GM18907 (cell line): ENCODE data around the gene PIP5K1B.

Experiments used
- ATAC-seq: cut with Tn5 transposase; IDR thresholded peaks from one replicate; pipeline ENCODE4 v1.9.1; 2021; ENCODE audit warnings: mild to moderate bottlenecking, moderate library complexity; ENCODE audit not compliant: unreplicated experiment

The PIP5K1B gene

DNA sequence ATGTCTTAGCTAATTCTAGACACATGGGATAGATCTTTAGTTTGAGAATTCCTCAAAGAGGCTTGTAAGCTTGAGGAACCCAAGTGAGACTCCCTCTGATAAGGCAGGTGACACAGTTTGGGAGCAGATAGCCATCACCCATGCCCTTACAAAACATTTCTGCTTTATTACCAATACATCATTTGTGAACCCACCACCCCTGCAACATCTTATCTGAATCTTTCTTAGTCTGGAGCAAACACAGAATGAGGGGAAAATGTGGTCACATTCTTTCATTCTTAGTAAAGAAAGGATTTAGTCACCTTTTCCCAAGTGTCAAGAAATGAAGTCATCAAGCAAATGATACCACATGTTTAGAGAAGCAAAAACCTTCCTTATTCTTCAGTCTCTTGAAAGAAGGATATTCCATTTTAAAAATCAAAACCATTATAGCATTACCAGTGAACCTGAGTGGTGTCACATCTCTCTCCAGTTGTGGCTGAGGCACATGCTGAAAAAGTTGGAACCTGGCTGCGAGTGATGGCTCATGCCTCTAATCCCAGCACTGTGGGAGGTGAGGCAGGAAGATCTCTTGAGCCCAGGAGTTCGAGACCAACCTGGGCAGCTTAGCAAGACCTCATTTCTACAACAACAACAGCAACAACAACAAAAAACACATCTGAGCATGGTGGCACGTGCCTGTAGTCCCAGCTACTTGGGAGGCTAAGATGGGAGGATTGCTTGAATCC lies 243.0 kb downstream of the PIP5K1B start:
- ATAC-seq = no peak

DNA sequence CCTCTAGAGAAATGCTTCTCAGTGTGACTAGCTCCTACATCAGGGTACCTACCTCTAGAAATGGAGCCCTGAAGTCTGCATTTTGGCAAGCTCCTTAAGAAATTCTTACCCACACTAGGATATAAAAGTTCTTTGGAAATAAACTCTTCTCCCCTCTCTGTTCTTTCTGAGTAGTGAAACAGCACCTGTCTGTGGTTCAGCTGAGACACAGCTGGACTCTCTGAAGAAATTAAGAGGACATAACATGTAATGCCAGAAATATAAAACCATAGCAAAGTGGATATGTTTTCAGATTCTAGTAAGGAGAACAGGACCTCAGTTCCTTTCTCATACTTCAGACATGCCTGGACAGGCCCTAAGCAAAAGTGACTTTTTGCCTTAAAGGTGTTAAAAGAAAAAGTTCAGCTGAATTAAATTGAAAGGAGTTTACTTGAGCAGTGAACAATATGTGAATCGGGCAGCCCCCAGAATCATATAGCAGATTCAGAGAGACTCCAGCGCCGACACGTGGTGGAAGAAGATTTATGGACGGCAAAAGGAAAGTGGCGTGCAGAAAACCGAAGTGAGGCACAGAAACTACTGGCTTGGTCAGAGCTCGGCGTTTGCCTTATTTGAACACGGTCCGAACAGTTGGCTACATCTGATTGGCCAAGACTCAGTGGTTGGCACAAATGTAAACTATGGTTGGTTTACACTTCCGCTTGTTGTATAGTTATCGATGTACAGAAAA lies 244.4 kb downstream of the PIP5K1B start:
- no peak for ATAC-seq

DNA sequence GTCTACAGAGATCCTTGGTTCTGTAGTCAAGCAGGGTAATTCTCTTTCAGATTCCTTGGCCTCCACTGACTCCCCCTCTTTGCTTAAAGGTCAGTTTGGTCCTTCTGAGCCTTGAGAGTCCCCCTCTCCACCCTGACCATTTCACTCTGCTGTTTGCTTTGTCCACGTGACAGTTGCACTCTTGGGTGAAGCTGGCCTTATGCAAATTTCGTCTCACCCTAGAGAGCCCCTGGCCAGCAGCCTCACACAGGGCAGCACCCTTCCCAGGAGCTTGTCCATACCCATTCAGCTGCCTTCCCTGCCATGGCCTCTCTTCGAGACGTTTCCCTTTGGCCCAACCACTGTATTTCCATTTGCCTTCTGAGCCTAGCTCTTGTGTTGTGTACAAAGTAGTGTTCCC lies 245.1 kb downstream of the PIP5K1B start:
- ATAC-seq = no peak

DNA sequence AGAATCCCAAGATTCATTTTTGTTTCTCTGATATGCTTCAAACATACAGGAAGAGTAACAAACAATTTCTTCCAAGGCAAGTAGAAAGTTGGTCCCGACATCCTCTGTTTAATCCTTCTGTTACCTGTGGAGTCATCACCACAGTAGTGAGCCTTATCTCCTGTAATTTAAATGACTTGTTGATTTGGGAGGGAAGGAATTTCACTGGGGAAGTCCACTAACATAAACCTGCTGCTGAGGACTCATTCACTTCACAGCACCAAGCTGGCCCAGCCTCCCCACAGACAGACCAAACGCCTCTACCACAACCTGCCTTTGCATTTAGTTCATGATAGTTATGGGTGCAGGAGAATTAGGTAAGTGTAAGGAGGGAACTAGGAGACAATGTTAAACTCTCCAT lies 245.6 kb downstream of the PIP5K1B start:
- ATAC-seq = no peak

DNA sequence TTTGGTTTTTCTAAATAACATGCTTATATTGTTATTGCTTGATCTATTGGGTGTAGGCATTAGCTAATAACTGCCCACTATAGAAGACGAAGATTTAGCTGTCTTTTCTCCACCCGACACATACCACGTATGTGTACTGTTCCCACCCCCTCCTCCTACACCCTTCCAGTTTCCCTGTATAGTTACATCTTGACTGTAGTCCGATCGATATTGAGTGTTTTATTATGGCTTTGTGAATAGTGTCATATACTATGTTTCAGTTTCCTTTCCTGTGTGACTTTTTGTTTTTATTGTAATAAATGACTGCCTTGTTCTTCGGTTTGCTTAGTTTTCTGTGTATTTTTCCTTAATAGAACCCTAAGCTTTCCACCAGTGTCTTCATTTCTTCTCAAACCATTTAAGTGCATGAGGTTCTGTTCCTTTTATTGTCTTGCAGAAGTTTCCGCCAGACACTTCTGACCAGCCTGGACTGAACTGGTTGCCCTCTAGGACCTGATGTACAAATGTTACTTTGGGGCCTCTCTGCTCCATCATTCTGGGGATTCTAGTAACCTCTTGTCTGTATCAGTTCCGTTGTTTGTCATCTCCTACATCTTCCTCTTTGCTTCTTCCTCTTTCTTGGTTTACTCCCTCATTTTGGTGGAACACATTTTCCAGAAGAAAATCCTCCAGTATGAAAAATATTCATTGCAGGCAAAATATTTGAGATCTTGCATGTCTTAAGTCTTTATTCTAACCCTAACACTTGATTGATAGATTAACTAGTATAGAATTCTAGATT lies 247.0 kb downstream of the PIP5K1B start:
- peak; percentile 78 for ATAC-seq

DNA sequence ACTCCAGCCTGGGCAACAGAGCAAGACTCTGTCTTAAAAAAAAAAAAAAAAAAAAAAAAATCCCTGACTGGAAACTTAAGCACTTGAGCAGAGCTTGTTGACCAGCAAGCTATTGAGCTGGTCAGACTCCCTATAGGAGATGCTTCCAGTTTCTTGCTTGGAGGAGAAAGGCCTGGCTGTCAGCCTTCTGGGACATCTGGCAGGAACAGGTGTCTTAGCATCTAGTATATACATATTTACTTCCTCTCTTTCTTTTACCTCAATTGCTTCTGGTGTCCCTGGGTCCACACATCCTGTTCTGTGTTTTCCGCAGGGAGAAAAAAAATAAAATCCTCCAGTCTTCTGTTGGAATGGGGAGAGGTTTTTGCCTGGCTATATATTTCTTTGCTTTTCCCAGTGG lies 248.7 kb downstream of the PIP5K1B start:
- ATAC-seq = no peak

DNA sequence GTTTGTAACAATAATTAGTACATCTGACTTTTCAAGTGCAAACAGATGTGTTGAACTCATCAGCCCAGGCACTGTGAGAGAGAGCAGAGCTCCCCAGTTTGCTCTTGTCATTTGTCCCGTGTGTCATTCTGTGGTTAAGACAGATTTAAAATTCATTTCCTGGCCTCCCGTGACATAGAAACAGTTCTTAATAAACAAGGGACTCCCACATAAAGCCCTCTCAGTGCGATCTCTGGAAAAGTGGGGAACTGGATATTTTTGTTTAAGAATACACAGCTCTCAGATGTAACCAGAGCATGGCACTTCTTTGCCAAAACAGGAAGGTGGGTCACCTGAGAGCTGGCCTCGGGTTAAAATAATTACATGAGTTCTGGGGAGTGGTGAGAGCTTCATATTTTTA lies 250.3 kb downstream of the PIP5K1B start:
- ATAC-seq = no peak

DNA sequence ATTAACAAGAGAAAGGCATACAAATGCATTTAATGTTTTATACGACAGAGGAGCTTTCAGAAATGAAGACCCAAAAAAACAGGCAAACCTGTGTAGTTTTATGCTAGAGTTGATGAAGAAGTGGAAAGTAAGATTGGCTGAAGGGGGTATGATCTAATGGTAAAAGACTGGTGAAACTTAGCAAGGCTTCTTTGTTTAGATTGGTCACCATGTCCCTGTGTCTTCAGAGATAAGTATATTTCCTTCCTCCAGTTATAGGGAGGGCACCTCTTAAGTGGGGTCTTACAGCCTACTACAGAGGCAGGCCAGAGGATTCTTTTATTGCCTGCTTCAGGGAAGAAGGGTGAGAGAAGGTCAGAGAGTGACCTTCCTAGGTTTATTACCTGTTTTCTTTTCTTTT lies 252.4 kb downstream of the PIP5K1B start:
- ATAC-seq = no peak

DNA sequence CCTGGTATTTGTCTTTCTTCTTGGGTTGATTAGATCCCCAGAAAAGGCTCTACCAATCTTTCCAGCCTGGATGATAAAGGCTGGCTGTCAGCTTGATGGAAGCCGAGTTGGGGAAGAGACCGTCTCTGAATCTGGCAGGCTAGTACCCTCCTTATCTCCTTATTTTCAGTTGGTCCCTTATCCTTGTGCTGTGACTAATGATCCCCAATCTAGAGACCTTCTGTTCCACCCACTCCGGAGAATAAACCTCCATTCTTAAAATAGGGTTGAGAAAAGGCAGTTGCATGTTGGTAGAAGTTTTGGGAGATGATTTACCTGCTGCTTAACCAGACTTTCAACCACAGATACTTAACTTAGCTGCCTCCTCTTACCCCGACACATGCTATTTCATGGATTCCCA lies 256.5 kb downstream of the PIP5K1B start:
- ATAC-seq = peak; percentile 68

DNA sequence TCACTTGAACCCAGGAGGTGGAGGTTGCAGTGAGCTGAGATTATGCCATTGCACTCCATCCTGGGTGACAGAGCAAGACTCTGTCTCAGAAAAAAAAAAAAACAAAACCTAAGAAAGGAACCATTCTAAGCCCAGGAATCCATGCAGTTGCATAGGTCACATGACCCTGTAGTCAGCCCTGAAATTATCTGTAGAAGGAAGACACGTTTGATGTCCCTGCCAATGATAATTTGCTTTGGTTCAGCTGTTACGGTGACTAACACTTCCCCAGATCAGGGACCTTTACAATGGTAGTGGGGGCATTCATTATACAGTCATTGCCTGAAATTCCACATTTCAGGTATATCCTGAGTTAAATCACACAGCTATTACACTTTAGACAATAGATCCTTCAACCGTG lies 258.4 kb downstream of the PIP5K1B start:
- ATAC-seq = no peak

DNA sequence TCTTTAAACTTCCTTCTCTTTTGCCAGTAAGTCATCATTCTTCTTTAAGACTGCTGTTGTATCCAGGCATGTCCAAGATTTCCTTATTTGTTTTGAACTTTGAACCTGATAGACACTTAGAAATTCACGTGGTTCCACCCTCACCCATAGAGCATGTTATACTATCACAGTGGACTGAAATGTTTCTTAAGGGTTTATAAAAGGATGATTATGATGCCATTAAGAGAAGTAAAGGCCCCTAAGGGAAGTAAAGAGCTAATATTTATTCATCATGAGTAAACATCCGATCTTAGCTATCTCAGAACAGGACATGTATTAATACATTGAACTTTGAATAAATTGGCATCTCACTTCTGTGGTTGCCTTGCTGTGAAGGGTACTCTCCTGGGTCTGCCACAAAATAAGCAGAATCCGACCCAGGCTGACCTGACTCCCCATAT lies 259.1 kb downstream of the PIP5K1B start:
- no peak for ATAC-seq

DNA sequence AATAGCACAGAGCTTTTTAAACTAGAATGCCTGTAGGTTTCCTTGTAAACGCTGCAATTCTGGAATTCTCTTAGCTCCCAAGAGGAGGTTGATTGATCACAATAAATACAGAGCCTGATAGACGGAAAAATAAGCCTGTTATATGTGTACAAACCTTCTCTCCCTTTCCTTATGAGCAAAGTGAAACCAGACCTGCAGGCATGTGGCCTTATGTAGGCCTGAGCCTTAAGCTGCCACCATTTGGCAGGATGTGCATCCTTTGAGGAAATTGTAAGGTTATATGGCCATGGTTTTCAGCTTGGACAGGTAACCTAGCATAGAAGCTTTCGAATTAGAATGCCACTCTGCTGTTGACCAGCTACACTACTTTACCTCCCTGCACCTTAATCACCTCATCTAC lies 259.7 kb downstream of the PIP5K1B start:
- no peak for ATAC-seq

DNA sequence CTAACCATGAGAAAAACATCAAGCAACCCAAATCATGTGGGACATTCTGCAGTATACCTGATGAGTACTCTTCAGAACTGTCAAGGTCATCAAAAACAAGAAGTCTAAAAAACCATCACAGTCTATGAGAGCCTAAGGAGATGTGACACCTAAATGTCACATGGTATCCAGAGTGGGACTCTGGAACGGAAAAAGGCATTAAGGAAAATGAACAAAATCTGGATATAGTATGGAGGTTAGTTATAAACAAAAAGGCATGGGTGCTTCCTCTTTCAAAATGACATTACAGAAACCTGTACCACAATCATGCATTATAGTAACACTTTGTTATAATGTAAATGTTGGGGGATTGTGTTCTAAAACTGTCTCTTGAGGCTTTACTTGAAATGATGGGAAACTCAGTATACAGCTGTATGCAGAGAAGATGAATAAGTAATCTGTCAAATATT lies 261.5 kb downstream of the PIP5K1B start:
- ATAC-seq = peak; percentile 79

DNA sequence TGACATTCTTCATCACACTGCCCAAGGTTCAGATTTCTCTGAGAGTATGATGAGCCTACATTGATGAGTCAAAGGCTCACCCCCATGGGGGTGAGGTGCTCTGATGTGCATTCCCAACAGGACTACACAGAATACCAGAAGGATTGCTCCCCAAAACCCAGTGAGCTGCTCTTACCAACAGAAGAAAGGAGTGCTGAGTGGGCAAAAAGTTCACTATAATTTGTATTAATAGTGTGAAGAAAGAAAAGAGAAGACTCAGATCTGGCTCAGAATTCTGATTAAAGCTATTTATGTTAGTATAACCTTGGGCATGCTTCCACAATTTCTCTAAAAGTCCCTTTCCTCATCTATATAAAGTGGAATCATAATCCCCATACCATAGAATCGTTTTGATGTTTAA lies 262.8 kb downstream of the PIP5K1B start:
- no peak for ATAC-seq

DNA sequence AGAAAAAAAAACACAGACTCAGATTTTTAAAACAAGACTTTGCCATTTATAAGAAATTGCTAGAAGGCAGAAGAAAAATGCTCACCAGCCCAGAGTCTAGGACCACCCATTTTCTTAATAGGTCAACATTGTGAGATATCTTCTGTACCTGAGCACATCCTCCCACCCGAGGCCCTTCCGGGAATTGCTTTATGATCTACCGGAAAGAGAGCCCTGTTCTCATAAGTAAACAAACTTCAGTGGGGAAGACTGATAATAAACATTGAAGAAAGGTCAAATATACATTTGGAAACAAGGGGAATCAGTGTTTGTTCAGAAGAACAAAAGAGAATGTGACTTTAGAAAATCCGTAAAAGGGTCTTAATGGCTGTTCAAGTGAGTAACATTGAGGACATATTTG lies 264.5 kb downstream of the PIP5K1B start:
- no peak for ATAC-seq

DNA sequence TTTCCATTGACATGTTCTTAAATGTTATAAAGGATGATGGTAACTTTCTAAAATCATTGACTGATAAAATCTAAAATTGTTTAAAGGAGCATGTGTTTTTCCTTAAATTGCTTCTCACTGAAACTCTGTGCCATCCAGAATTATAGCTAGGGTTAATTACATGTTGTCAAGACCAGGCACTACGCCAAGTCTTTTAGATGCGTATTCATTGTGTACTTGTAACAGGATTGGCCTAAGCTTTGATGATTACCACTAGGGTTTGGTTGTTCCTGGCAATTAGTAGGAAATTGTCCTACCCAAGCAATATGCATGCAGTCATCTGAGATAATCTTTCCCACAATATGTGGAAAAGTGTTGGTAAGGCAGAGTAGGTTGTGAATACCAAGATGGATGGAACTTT lies 265.1 kb downstream of the PIP5K1B start:
- no peak for ATAC-seq

DNA sequence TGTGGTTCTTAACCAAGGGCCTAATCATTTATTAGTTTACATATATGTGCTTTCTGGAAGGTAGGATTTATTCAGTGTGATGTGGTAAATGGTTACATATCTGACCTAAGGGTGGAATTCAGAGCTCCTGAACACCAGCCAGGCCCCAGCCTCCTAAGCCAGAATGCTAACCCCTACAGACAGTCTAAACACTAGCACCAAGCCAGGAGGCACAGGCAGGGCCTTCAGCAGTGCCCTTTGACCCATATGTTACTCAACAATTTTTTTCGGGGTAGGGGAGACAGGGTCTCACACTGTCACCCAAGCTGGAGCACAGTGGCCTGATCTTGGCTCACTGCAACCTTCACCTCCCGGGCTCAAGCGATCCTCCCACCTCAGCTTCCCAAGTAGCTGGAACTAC lies 268.6 kb downstream of the PIP5K1B start:
- ATAC-seq = no peak

DNA sequence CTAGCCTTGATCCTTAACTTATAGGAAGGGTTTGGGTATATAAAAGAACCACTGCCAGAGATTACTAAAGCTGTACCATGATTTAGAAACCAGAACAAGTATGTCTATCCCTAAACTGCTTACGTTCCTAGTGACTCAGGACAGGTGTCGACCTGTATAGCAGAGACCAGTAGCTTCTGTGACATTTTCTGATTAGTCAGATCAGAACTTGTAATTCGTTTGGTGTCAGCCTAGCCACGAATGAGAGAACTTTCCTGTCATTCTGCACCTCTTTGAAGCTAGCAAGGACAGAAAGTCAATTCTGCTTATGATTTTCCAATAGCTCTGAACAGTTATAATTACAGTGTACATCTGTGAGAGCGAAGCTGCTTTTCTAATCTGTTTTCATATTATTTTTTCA lies 269.4 kb downstream of the PIP5K1B start:
- peak; percentile 85 for ATAC-seq

DNA sequence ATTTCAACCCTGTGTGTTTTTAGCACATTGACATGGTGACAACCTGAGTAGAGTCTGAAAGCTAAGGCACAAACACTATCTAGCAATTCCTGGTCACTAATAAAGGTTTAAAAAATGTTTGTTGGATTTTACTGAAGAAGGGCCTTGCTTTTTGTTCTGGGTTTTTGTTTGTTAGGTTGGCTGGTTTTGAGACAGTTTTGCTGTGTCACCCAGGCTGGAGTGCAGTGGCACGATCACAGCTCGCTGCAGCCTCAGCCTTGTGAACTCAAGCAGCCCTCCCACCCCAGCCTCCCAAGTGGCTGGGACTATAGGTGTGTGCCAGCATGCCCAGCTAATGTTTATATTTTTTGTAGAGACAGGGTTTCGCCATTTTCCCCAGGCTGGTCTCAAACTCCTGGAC lies 269.9 kb downstream of the PIP5K1B start:
- ATAC-seq = no peak

DNA sequence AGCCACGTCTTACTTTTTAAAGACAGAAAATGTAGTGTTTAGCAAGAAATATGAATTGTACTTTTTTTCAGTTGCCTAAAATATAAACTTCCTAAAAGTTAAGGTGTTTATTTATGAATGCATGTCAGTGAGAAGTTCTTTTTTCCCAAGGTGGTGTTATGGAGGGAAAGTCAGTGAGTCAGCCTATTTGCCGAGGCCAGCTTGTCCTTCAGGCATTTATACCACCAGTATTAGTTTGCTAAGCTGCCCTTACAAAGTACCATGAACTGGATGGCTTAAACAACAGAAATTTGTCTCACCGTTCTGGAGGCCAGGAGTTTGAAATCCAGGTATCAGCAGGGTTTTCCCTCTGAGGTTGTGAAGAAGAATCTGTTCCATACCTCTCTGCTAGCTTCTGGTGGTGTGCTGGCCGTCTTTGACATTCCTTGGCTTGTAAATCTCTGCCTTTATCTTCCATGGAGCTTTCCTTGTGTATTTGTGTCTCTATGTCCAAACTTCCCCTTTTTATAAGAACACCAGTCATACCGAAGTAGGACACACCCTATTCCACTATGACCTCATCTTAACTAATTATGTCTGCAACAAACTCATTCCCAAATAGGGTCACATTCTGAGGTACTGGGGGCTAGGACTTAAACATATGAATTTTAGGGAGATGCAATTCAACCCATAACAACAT lies 270.5 kb downstream of the PIP5K1B start:
- ATAC-seq = no peak

DNA sequence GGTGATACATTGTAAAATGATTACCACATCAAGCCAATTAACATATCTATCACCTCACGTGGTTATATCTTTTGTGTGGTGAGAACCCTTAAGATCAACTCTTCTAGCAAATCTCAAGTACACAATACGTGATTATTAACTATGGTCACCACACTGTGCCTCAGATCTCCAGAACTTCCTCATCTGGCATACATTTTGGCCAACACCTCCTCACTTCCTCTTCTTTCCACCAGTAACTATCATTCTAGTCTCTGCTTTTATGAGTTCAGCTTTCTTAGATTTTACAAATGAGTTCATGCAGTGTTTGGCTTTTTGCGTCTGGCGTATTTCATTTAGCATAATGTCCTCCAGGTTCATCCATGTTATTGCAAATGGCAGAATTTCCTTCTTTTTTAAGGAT lies 273.0 kb downstream of the PIP5K1B start:
- ATAC-seq = peak; percentile 43
